ENCODE data around the gene CLCA4.

Gene CLCA4

DNA sequence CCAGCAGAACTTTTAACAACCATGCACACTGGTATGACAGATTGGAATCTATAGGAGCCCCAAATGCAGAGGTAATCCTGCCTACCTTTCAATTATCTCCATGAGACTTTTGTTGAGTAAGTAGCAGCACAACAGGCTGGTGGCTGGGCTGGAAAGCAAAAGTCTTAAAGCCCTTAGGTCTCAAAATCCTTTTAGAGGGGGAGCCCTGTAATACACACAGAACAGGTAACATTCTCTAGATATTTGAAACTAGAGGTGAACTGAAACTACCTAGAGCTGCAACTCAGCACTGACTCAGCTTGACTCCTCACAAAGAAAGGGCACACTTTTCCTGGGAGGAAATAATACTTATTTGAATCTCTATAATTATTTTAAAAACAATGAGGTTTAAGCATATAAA, 71.5 kb downstream of the CLCA4 start:
- DNase-seq (ENCODE audit: low read depth in 2 of 2): no peak

DNA sequence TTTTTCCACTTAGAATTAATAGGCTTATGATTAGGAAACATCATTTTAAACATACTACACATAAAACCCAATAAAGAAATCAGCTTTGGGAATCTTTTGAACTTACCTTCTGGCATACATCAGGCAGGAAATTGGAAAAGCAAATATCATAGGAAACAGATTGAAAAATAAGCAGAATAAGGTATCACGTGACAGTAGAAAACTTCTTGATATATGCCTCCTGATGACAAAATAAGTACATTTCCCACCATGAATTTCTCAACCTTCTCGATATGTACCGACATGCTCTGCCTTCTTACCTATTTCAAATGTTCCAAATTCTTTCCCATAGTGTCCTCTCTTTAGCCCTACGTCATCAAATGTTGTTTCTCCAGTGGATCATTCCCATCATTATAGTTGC, 72.4 kb downstream of the CLCA4 start:
- no peak for DNase-seq (ENCODE audit: low read depth in 2 of 2)

DNA sequence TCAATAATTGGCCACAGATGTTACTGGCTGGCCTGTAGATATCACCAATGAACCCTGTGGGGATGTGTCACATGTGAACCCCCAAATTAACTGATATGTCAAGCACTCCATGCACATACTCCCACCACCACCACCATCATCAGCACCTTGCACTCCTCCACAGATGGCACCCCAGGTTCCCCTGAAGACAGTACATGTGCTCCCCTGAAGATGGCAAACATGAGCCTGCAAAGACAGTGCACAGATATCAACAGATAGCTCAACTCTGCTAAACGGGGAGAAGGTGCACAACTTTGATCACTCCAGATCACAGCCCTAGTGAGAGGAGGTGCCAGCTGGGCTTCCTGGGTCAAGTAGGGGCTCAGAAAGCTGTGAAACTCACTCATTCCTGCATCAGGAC, 74.4 kb downstream of the CLCA4 start:
- DNase-seq (ENCODE audit: low read depth in 2 of 2): no peak

Measured in stimulated activated CD8-positive, alpha-beta memory T cell treated with anti-CD3 and anti-CD28 coated beads, Interleukin-2, amount 100 ng/mL, for 1 hour (primary cell).